Measurements from ENCODE around the gene MUSTN1.

Gene MUSTN1

GRCh38 chr3:52792413-52792812, 42.4 kb downstream of the MUSTN1 start:
- no peak overlapping the region for H3K4me3 ChIP-seq (ENCODE audit: low read depth, low read length)
- no peak for TF ChIP-seq CTCF (IDR thresholded peaks at IDR 0.05; ENCODE audit: low read depth, low read length)

GRCh38 chr3:52791928-52792327, 42.9 kb downstream of the MUSTN1 start:
- no peak overlapping the region for H3K4me3 ChIP-seq (ENCODE audit: low read depth, low read length)
- no peak for TF ChIP-seq CTCF (IDR thresholded peaks at IDR 0.05; ENCODE audit: low read depth, low read length)

- TF ChIP-seq CTCF (IDR thresholded peaks at IDR 0.05; ENCODE audit: low read depth, low read length), result no peak
- H3K4me3 ChIP-seq (ENCODE audit: low read depth, low read length), result no peak overlapping the region
These were observed 43.5 kb downstream of the MUSTN1 start for GRCh38 chr3:52791366-52791765.

GRCh38 chr3:52790741-52791140, 44.1 kb downstream of the MUSTN1 start:
- no peak for TF ChIP-seq CTCF (IDR thresholded peaks at IDR 0.05; ENCODE audit: low read depth, low read length)
- H3K4me3 ChIP-seq (ENCODE audit: low read depth, low read length), result no peak overlapping the region

GRCh38 chr3:52790337-52790736, 44.5 kb downstream of the MUSTN1 start:
- H3K4me3 ChIP-seq (ENCODE audit: low read depth, low read length), result no peak overlapping the region
- TF ChIP-seq CTCF (IDR thresholded peaks at IDR 0.05; ENCODE audit: low read depth, low read length), result no peak

DNA sequence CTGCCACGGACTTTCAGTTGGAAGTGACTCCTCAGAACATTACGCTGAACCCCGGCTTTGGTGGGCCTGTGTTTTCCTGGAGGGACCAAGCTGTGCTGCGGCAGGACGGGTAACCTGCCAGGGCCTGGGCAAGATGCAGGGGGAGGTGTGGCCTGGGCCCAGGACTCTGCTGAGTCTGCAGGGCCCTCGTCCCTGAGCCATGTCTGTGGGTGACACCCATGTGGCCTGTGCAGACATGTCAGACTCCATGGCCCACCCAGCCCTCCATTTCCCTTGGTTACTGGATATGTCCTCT, 45.1 kb downstream of the MUSTN1 start:
- no peak for TF ChIP-seq CTCF (IDR thresholded peaks at IDR 0.05; ENCODE audit: low read depth, low read length)
- no peak overlapping the region for H3K4me3 ChIP-seq (ENCODE audit: low read depth, low read length)

GRCh38 chr3:52788890-52789745, 45.7 kb downstream of the MUSTN1 start:
- no peak overlapping the region for H3K4me3 ChIP-seq (ENCODE audit: low read depth, low read length)
- no peak for TF ChIP-seq CTCF (IDR thresholded peaks at IDR 0.05; ENCODE audit: low read depth, low read length)

Data from WI38 (cell line).